DND-41 (cell line): ENCODE data around the gene NEGR1.

Experiments
- EZH2 ChIP-seq: IDR thresholded peaks from 3 replicates; pipeline ENCODE4 v1.6.1; 2012; ENCODE audit warnings: borderline replicate concordance, low read depth, mild to moderate bottlenecking, moderate library complexity, low read length, inconsistent platforms; ENCODE audit not compliant: severe bottlenecking
- TF ChIP-seq, protein P1 (sequence below): IDR thresholded peaks from 2 replicates; pipeline ENCODE4 v1.5.1; 2012; ENCODE audit warnings: borderline replicate concordance, low read length, moderate library complexity, mild to moderate bottlenecking; ENCODE audit not compliant: poor library complexity, severe bottlenecking; ENCODE audit errors: extremely low read depth

DNA sequence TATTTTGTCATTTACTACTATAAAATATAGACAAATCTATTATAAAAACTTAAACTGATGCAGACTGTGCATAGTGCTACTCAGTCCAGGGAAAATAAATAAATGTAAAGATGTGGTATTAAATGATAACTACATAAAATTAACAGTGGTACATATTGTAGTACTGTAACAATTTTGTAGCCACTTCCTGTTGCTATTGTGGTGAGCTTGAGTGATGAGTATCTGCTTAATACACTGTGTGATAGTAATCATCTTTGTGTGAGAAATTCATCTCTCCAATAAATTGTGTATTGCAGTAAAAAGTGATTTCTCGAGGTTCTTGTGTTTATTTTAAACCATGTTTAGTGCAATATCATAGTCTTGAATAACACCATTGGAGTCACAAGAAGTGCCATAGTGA lies 848.1 kb downstream of the NEGR1 start:
- TF ChIP-seq, protein P1, sequence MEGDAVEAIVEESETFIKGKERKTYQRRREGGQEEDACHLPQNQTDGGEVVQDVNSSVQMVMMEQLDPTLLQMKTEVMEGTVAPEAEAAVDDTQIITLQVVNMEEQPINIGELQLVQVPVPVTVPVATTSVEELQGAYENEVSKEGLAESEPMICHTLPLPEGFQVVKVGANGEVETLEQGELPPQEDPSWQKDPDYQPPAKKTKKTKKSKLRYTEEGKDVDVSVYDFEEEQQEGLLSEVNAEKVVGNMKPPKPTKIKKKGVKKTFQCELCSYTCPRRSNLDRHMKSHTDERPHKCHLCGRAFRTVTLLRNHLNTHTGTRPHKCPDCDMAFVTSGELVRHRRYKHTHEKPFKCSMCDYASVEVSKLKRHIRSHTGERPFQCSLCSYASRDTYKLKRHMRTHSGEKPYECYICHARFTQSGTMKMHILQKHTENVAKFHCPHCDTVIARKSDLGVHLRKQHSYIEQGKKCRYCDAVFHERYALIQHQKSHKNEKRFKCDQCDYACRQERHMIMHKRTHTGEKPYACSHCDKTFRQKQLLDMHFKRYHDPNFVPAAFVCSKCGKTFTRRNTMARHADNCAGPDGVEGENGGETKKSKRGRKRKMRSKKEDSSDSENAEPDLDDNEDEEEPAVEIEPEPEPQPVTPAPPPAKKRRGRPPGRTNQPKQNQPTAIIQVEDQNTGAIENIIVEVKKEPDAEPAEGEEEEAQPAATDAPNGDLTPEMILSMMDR = no peak
- TF ChIP-seq EZH2 = no peak
